Neural cell (in vitro differentiated cells): ENCODE results near the gene ARL13B. TPM values are rescaled to one million over a fixed set of nuclear protein-coding genes. Genes with fewer than 3 reads are reported as not detected.

Source experiments
- H2AFZ ChIP-seq: fragments of 200-600, 300-800 bp; sonication (generic), shearing (Covaris generic); 2 replicates; pipeline ENCODE4 v1.6.0; 2014; ENCODE audit warnings: low read depth, mild to moderate bottlenecking, antibody characterized with exemption, low read length, moderate library complexity
- H3F3A ChIP-seq: fragments of 200-600 bp; shearing (Covaris generic); 2 replicates; pipeline ENCODE4 v1.6.1; 2016; ENCODE audit warnings: mild to moderate bottlenecking, moderate library complexity, mixed read lengths, antibody characterized with exemption, low read length; ENCODE audit not compliant: insufficient read depth, poor library complexity, severe bottlenecking
- H3K27ac ChIP-seq: fragments of 200-600, 300-800 bp; sonication (generic), shearing (Covaris generic); 2 replicates; pipeline ENCODE4 v1.5.1; 2014; ENCODE audit warnings: mild to moderate bottlenecking, low read length, moderate library complexity
- H3K27me3 ChIP-seq: fragments of 300-800, 200-600 bp; sonication (generic), shearing (Covaris generic); 2 replicates; pipeline ENCODE4 v1.6.0; 2014; ENCODE audit warnings: mild to moderate bottlenecking, low read depth, low read length, moderate library complexity; ENCODE audit not compliant: insufficient read depth
- H3K36me3 ChIP-seq: fragments of 300-800, 200-600 bp; sonication (generic), shearing (Covaris generic); 2 replicates; pipeline ENCODE4 v1.5.1; 2014; ENCODE audit warnings: mild to moderate bottlenecking, antibody characterized with exemption, low read length, moderate library complexity; ENCODE audit not compliant: insufficient read depth
- H3K4me2 ChIP-seq: fragments of 300-800, 200-600 bp; sonication (generic), shearing (Covaris generic); 2 replicates; pipeline ENCODE4 v1.6.0; 2014; ENCODE audit warnings: mild to moderate bottlenecking, low read length
- H3K4me3 ChIP-seq: fragments of 300-800, 200-600 bp; sonication (generic), shearing (Covaris generic); 2 replicates; pipeline ENCODE4 v1.5.1; 2014; ENCODE audit warnings: mild to moderate bottlenecking, low read length, moderate library complexity
- H3K79me2 ChIP-seq: fragments of 200-600 bp; shearing (Covaris generic); replicated peaks from 2 replicates; pipeline ENCODE4 v1.6.0; 2014; ENCODE audit warnings: mild to moderate bottlenecking, low read length, moderate library complexity; ENCODE audit not compliant: insufficient read depth
- H3K9ac ChIP-seq: fragments of 300-800, 200-600 bp; sonication (generic), shearing (Covaris generic); 2 replicates; pipeline ENCODE4 v1.6.1; 2016; ENCODE audit warnings: mild to moderate bottlenecking, low read length, mixed read lengths
- H3K9me2 ChIP-seq: fragments of 200-600 bp; shearing (Covaris generic); 2 replicates; pipeline ENCODE4 v1.6.1; 2016; ENCODE audit warnings: mild to moderate bottlenecking, low read length, mixed read lengths; ENCODE audit not compliant: insufficient read depth
- H3K9me3 ChIP-seq: fragments of 200-600, 300-800 bp; sonication (generic), shearing (Covaris generic); 2 replicates; pipeline ENCODE4 v1.6.1; 2016; ENCODE audit warnings: mild to moderate bottlenecking, mixed run types, low read length, moderate library complexity, mixed read lengths
- H4K20me1 ChIP-seq: fragments of 200-600 bp; shearing (Covaris generic); 2 replicates; pipeline ENCODE4 v1.6.1; 2016; ENCODE audit warnings: mild to moderate bottlenecking, mixed run types; ENCODE audit not compliant: insufficient read depth
- CTCF ChIP-seq: fragments of 450-650 bp; IDR thresholded peaks from 2 replicates; pipeline ENCODE4 v1.5.1; 2014; ENCODE audit warnings: antibody characterized with exemption, mild to moderate bottlenecking, moderate library complexity; ENCODE audit not compliant: poor library complexity, severe bottlenecking
- EP300 ChIP-seq: fragments of 450-650 bp; conservative IDR thresholded peaks from 2 replicates; pipeline ENCODE4 v1.6.1; 2014; ENCODE audit warnings: antibody characterized with exemption, mild to moderate bottlenecking, moderate library complexity; ENCODE audit not compliant: poor library complexity, severe bottlenecking
- EZH2 ChIP-seq: fragments of 200-600, 300-800 bp; shearing (Covaris generic), sonication (generic); IDR thresholded peaks from 2 replicates; pipeline ENCODE4 v1.6.1; 2014; ENCODE audit warnings: antibody characterized with exemption, low read length, borderline replicate concordance, mild to moderate bottlenecking; ENCODE audit not compliant: insufficient read depth, poor library complexity, severe bottlenecking
- MXI1 ChIP-seq: fragments of 450-650 bp; conservative IDR thresholded peaks from 2 replicates; pipeline ENCODE4 v1.6.1; 2014; ENCODE audit warnings: antibody characterized with exemption, mild to moderate bottlenecking; ENCODE audit not compliant: poor library complexity, severe bottlenecking
- POLR2AphosphoS5 ChIP-seq: IDR thresholded peaks from 2 replicates; pipeline ENCODE4 v1.6.1; 2012
- RAD21 ChIP-seq: fragments of 450-650 bp; conservative IDR thresholded peaks from 2 replicates; pipeline ENCODE4 v1.6.1; 2014; ENCODE audit warnings: antibody characterized with exemption, mild to moderate bottlenecking, moderate library complexity
- REST ChIP-seq: IDR thresholded peaks from 2 replicates; pipeline ENCODE4 v1.6.1; 2012; ENCODE audit warnings: borderline replicate concordance
- SMC3 ChIP-seq: fragments of 450-650 bp; conservative IDR thresholded peaks from 2 replicates; pipeline ENCODE4 v1.6.1; 2014; ENCODE audit warnings: antibody characterized with exemption, mild to moderate bottlenecking, moderate library complexity; ENCODE audit not compliant: poor library complexity
- TAF1 ChIP-seq: IDR thresholded peaks from 2 replicates; pipeline ENCODE4 v1.6.1; 2012; ENCODE audit warnings: low read depth
- polyA plus RNA-seq: library from polyadenylated mRNA; depleted of rRNA; stranded (reverse); fragments of >200 nt; gene quantifications from 2 replicates; pipeline ENCODE4 v1.2.3, GENCODE V29; 2014

ARL13B gene
- polyA plus RNA-seq, 1 donor from 2014 or later = 13.7 TPM

GRCh38 chr3:94063496-94064119 lies 83.7 kb downstream of the ARL13B start:
- peak overlapping the region; percentile 59 for H3K4me2 ChIP-seq
- H3K79me2 ChIP-seq = peaks cover 28% of the 10 kb centered on the region
- no peaks in the 10 kb centered on the region for H3K9me3 ChIP-seq
- no peaks in the 10 kb centered on the region for H3F3A ChIP-seq
- no peaks in the 10 kb centered on the region for H3K9me2 ChIP-seq
- H3K4me3 ChIP-seq = peak overlapping the region; percentile 73
- H3K9ac ChIP-seq = peak overlapping the region; percentile 91
- H3K27me3 ChIP-seq = no peaks in the 10 kb centered on the region
- H4K20me1 ChIP-seq = no peaks in the 10 kb centered on the region
- H3K27ac ChIP-seq = peak overlapping the region; percentile 97
- H3K36me3 ChIP-seq = peaks cover 6% of the 10 kb centered on the region
- peak overlapping the region; percentile 98 for H2AFZ ChIP-seq
- TF ChIP-seq MXI1 (no peak), CTCF (no peak), EZH2 (no peak), TAF1 (no peak), REST (no peak), EP300 (no peak), SMC3 (no peak), RAD21 (no peak), POLR2AphosphoS5 (no peak)

- Histone ChIP-seq H3K4me3 (peak overlapping the region; percentile 73), H3K4me2 (peak overlapping the region; percentile 59), H4K20me1 (no peaks in the 10 kb centered on the region), H3K9ac (no peak overlapping the region), H3K9me3 (no peaks in the 10 kb centered on the region), H3K27me3 (no peaks in the 10 kb centered on the region), H3K79me2 (peaks cover 29% of the 10 kb centered on the region), H3K36me3 (peaks cover 6% of the 10 kb centered on the region), H3K9me2 (no peaks in the 10 kb centered on the region), H3F3A (no peaks in the 10 kb centered on the region), H3K27ac (no peak overlapping the region), H2AFZ (no peak overlapping the region)
- TF ChIP-seq REST (no peak), EP300 (no peak), POLR2AphosphoS5 (no peak), SMC3 (no peak), MXI1 (no peak), TAF1 (no peak), EZH2 (no peak), CTCF (no peak), RAD21 (no peak)
Measured at GRCh38 chr3:94064243-94064860, 84.4 kb downstream of the ARL13B start.
